Measurements from ENCODE around the gene TMEM233.

GRCh38 chr12:119689935-119690500, 96.4 kb downstream of the TMEM233 start:
- no peak for TF ChIP-seq CTCF (IDR thresholded peaks at IDR 0.05)
- no peak for TF ChIP-seq POLR2A (IDR thresholded peaks at IDR 0.05)

All from adrenal gland (tissue), 5 donors.